A673 (cell line): ENCODE results near the gene B3GAT2. TPM values are rescaled to one million over a fixed set of nuclear protein-coding genes. Genes with fewer than 3 reads are reported as not detected.

ENCODE experiments used
- BruUV-seq: library from RNA; stranded (reverse); fragments of 400-500 nt; replicated peaks from 2 replicates; lab custom pipeline; 2021; lab: Mats Ljungman, UMichigan
- CTCF ChIA-PET: fragments of 300-600 bp; sonication (Branson Sonifier 250); formaldehyde crosslinking; loops from one replicate; lab custom pipeline; 2022; ENCODE audit warnings: antibody characterized with exemption; lab: Charles Lee
- POLR2A ChIA-PET: fragments of 300-600 bp; sonication (Branson Sonifier 250); formaldehyde crosslinking; loops from one replicate; lab custom pipeline; 2022; ENCODE audit warnings: antibody characterized with exemption; ENCODE audit not compliant: low non-redundant PET; lab: Charles Lee
- DNase-seq: peaks from one replicate; pipeline ENCODE4 v3.0.0-alpha.2; 2015; ENCODE audit warnings: low spot score
- H3K27ac ChIP-seq: fragments of 200-600 bp; sonication (generic); 2 replicates; pipeline ENCODE4 v1.5.1; 2016; ENCODE audit warnings: mixed run types, low read depth, mild to moderate bottlenecking, mixed read lengths, antibody characterized with exemption, low read length; ENCODE audit not compliant: poor library complexity, severe bottlenecking
- H3K27me3 ChIP-seq: fragments of 200-600 bp; sonication (generic); replicated peaks from 2 replicates; pipeline ENCODE4 v1.6.1; 2017; ENCODE audit warnings: mixed run types, low read depth, mild to moderate bottlenecking, mixed read lengths, antibody characterized with exemption, low read length; ENCODE audit not compliant: insufficient read depth, poor library complexity
- H3K36me3 ChIP-seq: fragments of 200-600 bp; sonication (generic); 2 replicates; pipeline ENCODE4 v1.6.1; 2016; ENCODE audit warnings: mixed run types, mild to moderate bottlenecking, mixed read lengths, antibody characterized with exemption, low read length; ENCODE audit not compliant: insufficient read depth, poor library complexity, severe bottlenecking
- H3K4me1 ChIP-seq: fragments of 200-600 bp; sonication (generic); 2 replicates; pipeline ENCODE4 v1.6.1; 2017; ENCODE audit warnings: mixed run types, mild to moderate bottlenecking, mixed read lengths, antibody characterized with exemption, low read length; ENCODE audit not compliant: insufficient read depth, poor library complexity, severe bottlenecking
- H3K4me3 ChIP-seq: fragments of 200-600 bp; sonication (generic); 2 replicates; pipeline ENCODE4 v1.5.1; 2016; ENCODE audit warnings: low read depth, mixed run types, mild to moderate bottlenecking, mixed read lengths, low read length; ENCODE audit not compliant: poor library complexity, severe bottlenecking
- H3K9me3 ChIP-seq: fragments of 200-600 bp; sonication (generic); 2 replicates; pipeline ENCODE4 v1.6.1; 2016; ENCODE audit warnings: mixed run types, low read depth, mild to moderate bottlenecking, mixed read lengths, antibody characterized with exemption, low read length; ENCODE audit not compliant: poor library complexity, severe bottlenecking
- CTCF ChIP-seq: fragments of 300-800, 200-600 bp; sonication (generic); conservative IDR thresholded peaks from 2 replicates; pipeline ENCODE4 v1.5.1; 2017; ENCODE audit warnings: low read depth, mild to moderate bottlenecking, antibody characterized with exemption, low read length, moderate library complexity, mixed read lengths
- EZH2 ChIP-seq: fragments of 200-600 bp; sonication (generic); IDR thresholded peaks from 2 replicates; pipeline ENCODE4 v1.6.1; 2017; ENCODE audit warnings: borderline replicate concordance, low read depth, mild to moderate bottlenecking, mixed read lengths, antibody characterized with exemption, low read length; ENCODE audit not compliant: poor library complexity, severe bottlenecking
- intact Hi-C: fragments of 100-400 bp; cut with micrococcal nuclease; formaldehyde crosslinking; loops from one replicate; pipeline ENCODE4 v1.10.0; 2022; ENCODE audit not compliant: unreplicated experiment
- total RNA-seq: library from RNA; stranded (reverse); gene quantifications from 2 replicates; pipeline ENCODE4 v1.2.3, GENCODE V29; 2021

Gene B3GAT2
- total RNA-seq, 1 experiment from 2014 or later: not detected

DNA sequence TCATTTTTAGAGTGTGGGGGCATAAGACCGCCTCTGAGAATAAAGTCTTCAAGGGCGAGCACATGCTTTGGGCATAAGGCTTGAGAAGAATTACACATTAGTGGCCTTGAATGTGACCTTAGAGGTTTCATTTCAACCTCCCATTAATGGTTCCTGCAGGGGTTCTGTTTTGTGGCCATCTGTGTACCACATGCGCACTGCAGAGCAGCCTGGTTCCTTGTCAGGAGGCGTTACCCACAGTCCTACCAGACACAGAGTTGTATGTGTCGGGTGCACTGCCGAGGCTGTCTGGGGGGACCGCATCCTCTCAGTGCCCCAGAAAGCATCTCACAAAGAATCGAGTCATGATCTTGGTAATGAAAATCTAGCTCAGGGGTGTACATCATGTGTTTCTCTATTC is 115.7 kb downstream of the B3GAT2 start:
- no peak for TF ChIP-seq CTCF
- TF ChIP-seq EZH2: no peak
- intact Hi-C loops: no loop called here
- DNase-seq: no peak
- BruUV-seq: no TSS peak
- CTCF ChIA-PET: no interaction called here
- H3K27me3 ChIP-seq: no peaks in the 10 kb centered on the region
- peaks cover 5% of the 10 kb centered on the region for H3K4me1 ChIP-seq
- H3K27ac ChIP-seq: no peak overlapping the region
- no peaks in the 10 kb centered on the region for H3K36me3 ChIP-seq
- H3K9me3 ChIP-seq: no peaks in the 10 kb centered on the region
- POLR2A ChIA-PET: no interaction called here
- H3K4me3 ChIP-seq: no peak overlapping the region

DNA sequence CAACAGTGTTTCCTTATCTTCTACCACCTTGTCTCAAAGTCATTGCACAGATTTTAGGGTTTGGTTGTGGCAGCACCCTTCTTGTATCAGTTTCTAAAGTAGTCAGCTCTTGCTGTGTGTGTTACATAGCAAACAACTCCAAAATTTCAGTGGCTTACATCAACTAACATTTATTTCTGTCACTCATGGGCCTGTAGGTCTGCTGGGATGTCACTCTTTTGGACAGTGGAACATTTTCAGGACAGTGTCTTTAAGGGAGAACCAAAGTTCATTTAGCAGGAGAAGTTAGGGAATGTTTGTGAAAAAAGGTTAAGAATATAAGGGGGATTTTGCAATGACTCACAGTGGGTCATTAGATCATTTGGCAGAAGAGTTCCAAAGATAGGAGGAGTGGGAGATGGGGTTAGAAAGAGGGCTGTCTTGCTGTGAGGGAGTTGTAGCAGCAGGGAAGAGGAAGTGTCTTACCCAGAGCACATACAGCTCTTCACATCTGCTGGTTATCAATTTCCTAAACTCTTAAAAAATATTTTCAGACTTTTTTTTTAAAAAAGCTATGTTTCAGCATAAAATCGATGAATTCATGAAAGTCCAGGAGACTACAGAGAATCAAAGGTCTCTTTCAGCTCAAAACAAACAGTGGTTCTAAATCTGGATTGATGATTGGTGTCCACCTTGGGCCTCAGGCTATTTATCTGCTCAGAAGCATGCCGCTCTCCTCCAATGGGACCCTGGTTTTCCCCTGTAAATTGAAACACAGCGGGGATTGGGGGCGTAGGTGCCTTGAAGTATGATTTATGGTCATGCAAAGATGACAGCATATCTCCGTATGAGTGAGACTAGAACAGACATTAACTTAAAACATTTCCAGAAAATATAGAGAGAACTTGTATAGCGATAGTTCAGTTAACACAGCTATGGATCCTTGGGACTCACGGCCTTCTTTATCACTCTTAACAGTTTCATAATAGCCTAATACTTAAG is 117.3 kb downstream of the B3GAT2 start:
- POLR2A ChIA-PET: no interaction called here
- Histone ChIP-seq H3K4me3 (no peak overlapping the region), H3K27me3 (no peaks in the 10 kb centered on the region), H3K36me3 (no peaks in the 10 kb centered on the region), H3K4me1 (peaks cover 5% of the 10 kb centered on the region), H3K9me3 (no peaks in the 10 kb centered on the region), H3K27ac (no peak overlapping the region)
- intact Hi-C loops: no loop called here
- TF ChIP-seq EZH2 (no peak), CTCF (no peak)
- DNase-seq: no peak
- no TSS peak for BruUV-seq
- CTCF ChIA-PET: no interaction called here

GRCh38 chr6:70838907-70839285 is 118.0 kb downstream of the B3GAT2 start:
- DNase-seq: no peak
- CTCF ChIA-PET: no interaction called here

More at GRCh38 chr6:70838907-70839285, 118.0 kb downstream of the B3GAT2 start:
- H3K4me1 ChIP-seq: peaks cover 5% of the 10 kb centered on the region
- intact Hi-C loops: no loop called here
- H3K4me3 ChIP-seq: no peak overlapping the region
- BruUV-seq: no TSS peak
- TF ChIP-seq CTCF (no peak), EZH2 (no peak)
- H3K27me3 ChIP-seq: no peaks in the 10 kb centered on the region
- no peaks in the 10 kb centered on the region for H3K9me3 ChIP-seq
- POLR2A ChIA-PET: no interaction called here
- no peak overlapping the region for H3K27ac ChIP-seq
- no peaks in the 10 kb centered on the region for H3K36me3 ChIP-seq
